ENCODE data around the gene TATDN2.
A peak's percentile ranks its signal among the peaks of the same experiment; 100 is the strongest.

TATDN2 gene

GRCh38 chr3:10248184-10248983, at the start of gene TATDN2:
Gene TATDN2 (plus strand): TSS chr3:10248459. CDS start chr3:10249201, 742 bp downstream.
- peak within 1 kb of the TSS; percentile 90 for H3K9ac ChIP-seq
- peak within 1 kb of the TSS; percentile 45 for H2AFZ ChIP-seq (ENCODE audit: low read depth)
- H3K79me2 ChIP-seq (ENCODE audit: insufficient read depth, low read depth), result peaks cover 36% of the 10 kb centered on the region
- no peaks in the 10 kb centered on the region for H3K27me3 ChIP-seq (ENCODE audit: insufficient read depth, low read depth)
- H3K36me3 ChIP-seq (ENCODE audit: insufficient read depth), result no peaks in the 10 kb centered on the region
- H3K4me2 ChIP-seq, result peak within 1 kb of the TSS; percentile 76
- no peak for TF ChIP-seq CTCF (conservative IDR thresholded peaks at IDR 0.05; ENCODE audit: low read depth, low read length)
- peak within 1 kb of the TSS; percentile 21 for H3K4me3 ChIP-seq (IDR thresholded peaks at IDR 0.05; ENCODE audit: insufficient read depth, low read depth, low read length)
- H3K4me1 ChIP-seq (ENCODE audit: low read depth, poor library complexity, severe bottlenecking), result peaks cover 20% of the 10 kb centered on the region
- H4K20me1 ChIP-seq (ENCODE audit: insufficient read depth), result no peaks in the 10 kb centered on the region
- H3K27ac ChIP-seq, result peak within 1 kb of the TSS; percentile 74

GRCh38 chr3:10198761-10199649, 49.3 kb upstream of the TATDN2 start:
- TF ChIP-seq CTCF (conservative IDR thresholded peaks at IDR 0.05; ENCODE audit: low read depth, low read length), result no peak
- Histone ChIP-seq H4K20me1 (ENCODE audit: insufficient read depth) (no peaks in the 10 kb centered on the region), H2AFZ (ENCODE audit: low read depth) (no peak overlapping the region), H3K4me1 (ENCODE audit: low read depth, poor library complexity, severe bottlenecking) (no peaks in the 10 kb centered on the region), H3K36me3 (ENCODE audit: insufficient read depth) (no peaks in the 10 kb centered on the region), H3K4me2 (no peak overlapping the region), H3K4me3 (IDR thresholded peaks at IDR 0.05; ENCODE audit: insufficient read depth, low read depth, low read length) (no peak overlapping the region), H3K27me3 (ENCODE audit: insufficient read depth, low read depth) (no peaks in the 10 kb centered on the region), H3K79me2 (ENCODE audit: insufficient read depth, low read depth) (no peaks in the 10 kb centered on the region), H3K9ac (no peak overlapping the region), H3K27ac (no peak overlapping the region)

- no peak overlapping the region for H3K27ac ChIP-seq
These were observed 43.3 kb upstream of the TATDN2 start for GRCh38 chr3:10204921-10205320.

More at GRCh38 chr3:10204921-10205320, 43.3 kb upstream of the TATDN2 start:
- TF ChIP-seq CTCF (conservative IDR thresholded peaks at IDR 0.05; ENCODE audit: low read depth, low read length), result no peak
- H3K4me3 ChIP-seq (IDR thresholded peaks at IDR 0.05; ENCODE audit: insufficient read depth, low read depth, low read length), result no peak overlapping the region
- no peak overlapping the region for H3K9ac ChIP-seq
- no peaks in the 10 kb centered on the region for H4K20me1 ChIP-seq (ENCODE audit: insufficient read depth)
- no peaks in the 10 kb centered on the region for H3K79me2 ChIP-seq (ENCODE audit: insufficient read depth, low read depth)
- H3K36me3 ChIP-seq (ENCODE audit: insufficient read depth), result no peaks in the 10 kb centered on the region
- no peak overlapping the region for H3K4me2 ChIP-seq
- no peaks in the 10 kb centered on the region for H3K27me3 ChIP-seq (ENCODE audit: insufficient read depth, low read depth)
- no peaks in the 10 kb centered on the region for H3K4me1 ChIP-seq (ENCODE audit: low read depth, poor library complexity, severe bottlenecking)
- H2AFZ ChIP-seq (ENCODE audit: low read depth), result no peak overlapping the region
